Myocyte (in vitro differentiated cells): ENCODE results near the gene PPP1R14D. TPM values are rescaled to one million over a fixed set of nuclear protein-coding genes. Genes with fewer than 3 reads are reported as not detected.

Experiments used
- DNase-seq: peaks from one replicate; pipeline ENCODE4 v3.0.0-alpha.2; 2012; ENCODE audit warnings: low read depth
- total RNA-seq: library from RNA; depleted of rRNA; stranded (reverse); fragments of >200 nt; gene quantifications from 2 replicates; pipeline ENCODE4 v1.2.3, GENCODE V29; 2014

Gene PPP1R14D
- total RNA-seq, 1 donor from 2014 or later = not detected

DNA sequence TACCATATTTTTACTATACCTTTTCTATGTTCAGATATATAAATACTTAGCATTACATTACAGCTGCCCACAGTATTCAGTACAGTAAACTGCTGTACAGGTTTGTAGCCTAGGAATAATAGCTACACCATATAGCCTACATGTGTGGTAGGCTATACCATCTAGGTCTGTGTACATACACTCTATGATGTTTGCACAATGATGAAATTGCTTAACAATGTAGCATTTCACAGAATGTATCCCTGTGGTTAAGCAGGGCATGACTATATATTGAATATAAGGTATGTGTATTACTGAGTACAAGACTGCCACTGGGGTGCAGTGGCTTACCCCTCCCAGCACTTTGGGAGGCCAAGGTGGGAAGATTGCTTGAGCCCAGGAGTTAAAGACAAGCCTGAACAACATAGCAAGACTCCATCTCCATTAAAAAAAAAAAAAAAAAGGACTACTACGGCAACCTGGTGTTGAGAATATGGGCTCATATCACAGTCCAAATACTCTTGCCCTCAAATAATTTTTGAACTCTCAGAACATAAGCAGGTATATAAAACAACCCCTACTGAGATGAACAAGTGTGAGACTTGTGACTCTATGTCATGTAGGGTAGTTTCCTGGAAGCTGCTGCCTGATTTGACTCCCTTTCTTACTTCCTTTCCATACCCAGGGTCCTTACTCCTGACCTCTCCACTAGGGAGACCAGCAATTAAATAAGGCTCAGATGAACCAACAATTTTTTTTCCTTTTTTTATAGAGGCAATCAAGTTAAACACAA, 4.8 kb downstream of the PPP1R14D start:
- DNase-seq = no peak

DNA sequence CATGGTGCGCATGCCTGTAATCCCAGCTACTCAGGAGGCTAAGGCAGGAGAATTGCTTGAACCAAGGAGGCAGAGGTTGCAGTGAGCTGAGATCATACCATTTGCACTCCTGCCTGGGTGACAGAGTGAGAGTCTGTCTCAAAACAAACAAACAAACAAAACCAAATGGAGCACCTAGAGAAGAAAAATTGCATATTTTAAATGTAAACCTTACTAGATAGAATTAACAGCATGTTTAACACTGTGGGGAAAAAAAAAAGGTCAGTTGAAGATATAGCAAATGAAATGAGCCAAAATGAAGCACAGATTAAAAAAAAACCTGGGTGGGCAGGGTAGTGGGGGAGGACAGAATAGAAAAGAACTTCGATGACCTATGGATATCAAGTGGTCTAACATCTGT, 7.3 kb downstream of the PPP1R14D start:
- no peak for DNase-seq

DNA sequence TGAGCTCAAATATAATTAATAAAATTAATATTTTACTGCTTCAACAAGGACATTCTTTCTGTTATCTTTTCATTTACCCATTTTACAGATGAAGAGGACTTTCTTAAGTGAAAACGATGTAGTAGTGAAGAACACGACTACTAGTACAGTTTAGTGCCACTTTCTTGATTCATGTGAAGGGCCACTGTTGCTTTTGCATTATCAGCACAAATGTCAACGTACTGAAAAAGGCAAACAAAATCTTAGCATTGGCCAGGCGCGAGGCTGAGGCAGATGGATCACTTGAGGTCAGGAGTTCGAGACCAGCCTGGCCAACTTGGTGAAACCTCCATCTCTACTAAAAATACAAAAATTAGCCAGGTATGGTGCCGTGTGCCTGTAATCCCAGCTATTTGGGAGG, 9.5 kb downstream of the PPP1R14D start:
- DNase-seq = no peak

DNA sequence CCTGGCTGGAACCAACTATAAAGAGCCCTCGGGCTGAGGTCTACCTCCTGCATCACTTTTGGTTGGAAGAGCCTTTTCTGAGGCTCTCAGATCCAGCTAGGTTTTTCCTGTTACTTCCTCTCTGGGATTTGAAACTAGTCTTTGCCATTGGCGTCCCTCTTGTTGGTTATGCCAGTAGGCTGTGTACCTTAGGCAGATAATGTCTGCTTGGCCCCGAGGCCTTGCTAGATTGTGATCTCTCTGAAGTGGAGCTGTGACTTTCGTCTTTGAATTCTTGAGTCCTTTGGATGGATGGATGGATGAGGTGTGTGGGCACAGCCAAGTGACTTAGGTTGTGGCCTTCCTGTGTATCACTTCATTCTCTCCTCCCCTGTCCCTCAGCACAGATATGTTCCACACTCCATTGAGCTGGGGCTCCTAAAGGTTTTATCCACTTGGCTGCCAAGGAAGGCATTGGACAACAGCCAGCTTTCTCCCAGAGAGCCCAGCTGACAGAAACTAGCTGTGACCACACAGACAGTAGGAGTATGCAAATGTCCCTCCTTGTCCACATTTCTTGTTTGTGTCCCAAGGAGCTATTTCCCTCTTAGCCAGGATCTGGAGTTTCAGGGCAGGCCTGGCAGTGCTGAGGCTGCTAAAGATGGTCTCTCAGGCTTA, 13.3 kb downstream of the PPP1R14D start:
- DNase-seq = peak; percentile 62

DNA sequence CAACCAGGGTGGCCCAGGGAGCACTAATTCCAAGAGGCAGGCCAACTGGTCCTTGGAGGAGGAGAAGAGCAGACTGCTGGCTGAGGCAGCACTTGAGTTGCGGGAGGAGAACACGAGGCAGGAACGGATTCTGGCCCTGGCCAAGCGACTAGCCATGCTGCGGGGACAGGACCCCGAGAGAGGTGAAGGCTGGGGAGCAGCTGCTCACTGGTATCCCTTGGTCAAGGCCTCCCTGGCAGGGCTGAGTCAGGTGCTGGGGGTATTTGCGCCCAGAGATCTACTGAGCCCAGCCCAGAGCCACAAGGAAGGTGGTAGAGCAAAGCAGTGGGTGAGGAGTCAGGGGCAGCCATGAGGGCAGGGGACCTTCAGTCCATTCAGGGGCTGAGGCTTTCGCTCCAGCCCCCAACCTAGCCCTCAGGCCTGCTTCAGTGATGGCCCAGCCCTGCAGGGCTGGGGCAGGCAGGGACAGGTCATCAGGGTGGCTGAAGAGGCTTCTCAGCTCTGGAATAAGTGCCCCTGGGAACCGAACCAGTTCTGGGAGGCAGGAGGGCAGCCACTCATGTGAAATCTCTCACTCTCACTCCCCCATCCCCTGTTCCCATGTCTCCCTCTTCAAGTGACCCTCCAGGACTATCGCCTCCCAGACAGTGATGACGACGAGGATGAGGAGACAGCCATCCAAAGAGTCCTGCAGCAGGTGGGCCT, 15.6 kb downstream of the PPP1R14D start:
- no peak for DNase-seq

GRCh38 chr15:40808861-40809450, 19.6 kb downstream of the PPP1R14D start:
- no peak for DNase-seq

DNA sequence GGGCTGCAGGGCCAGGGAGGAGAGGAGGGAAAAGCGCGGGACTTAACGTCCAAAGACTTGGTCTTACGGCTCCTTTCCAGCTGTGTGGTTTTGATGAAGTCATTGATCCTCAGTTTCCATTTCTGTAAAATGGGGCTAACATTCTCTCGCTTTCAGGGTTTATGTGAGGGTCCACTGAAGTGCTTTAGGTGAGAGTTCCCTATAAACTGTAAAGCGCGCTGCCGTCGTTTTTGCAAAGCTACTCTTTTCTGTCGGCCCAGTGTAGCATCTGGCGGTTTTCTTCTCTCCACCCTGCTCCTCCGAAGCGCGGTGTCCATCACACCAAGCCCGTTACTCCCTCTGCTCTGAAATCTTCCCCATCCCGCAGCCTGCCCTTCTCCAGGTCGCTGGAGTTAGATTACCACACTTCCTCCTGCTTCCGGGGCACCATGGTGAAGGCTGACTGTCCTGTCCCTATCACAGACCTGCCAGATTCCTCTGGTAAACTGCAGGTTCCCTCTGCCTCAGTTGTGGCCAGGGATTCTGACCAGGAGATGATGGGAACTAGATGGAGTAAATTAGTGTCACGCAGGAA, 20.5 kb downstream of the PPP1R14D start:
- DNase-seq = no peak

GRCh38 chr15:40807028-40807887, 21.2 kb downstream of the PPP1R14D start, which contains the start of the genes DNAJC17 and ZFYVE19:
TSS of gene DNAJC17 (minus strand) at chr15:40807473. CDS start at chr15:40807446, 27 bp downstream.
TSS of gene ZFYVE19 (plus strand) at chr15:40807089. CDS start at chr15:40807590, 501 bp downstream.
- DNase-seq = peak; percentile 99

- DNase-seq = no peak
Measured at GRCh38 chr15:40806672-40807027, 21.9 kb downstream of the PPP1R14D start.

GRCh38 chr15:40803688-40804087, 24.8 kb downstream of the PPP1R14D start:
- no peak for DNase-seq

- no peak for DNase-seq
Measured at GRCh38 chr15:40803076-40803475, 25.4 kb downstream of the PPP1R14D start.

DNA sequence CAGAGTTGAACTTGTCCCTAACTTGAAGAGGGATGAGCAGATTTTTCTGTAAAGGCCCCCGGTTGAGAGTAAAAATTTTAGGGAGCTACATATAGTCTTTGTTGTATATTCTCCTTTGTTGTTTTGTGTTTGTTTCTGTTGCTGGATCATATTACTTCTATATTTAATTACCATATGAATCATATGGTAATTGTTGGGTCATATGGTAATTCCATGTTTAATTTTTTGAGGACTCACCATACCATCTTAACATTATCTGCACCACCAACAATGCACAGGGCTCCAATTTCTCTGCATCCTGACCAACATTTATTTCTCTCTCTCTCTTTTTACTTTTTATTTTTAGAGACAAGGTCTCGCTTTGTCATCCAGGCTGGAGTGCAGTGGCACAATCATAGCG, 29.0 kb downstream of the PPP1R14D start:
- DNase-seq = no peak

- no peak for DNase-seq
Measured at GRCh38 chr15:40796512-40796911, 32.0 kb downstream of the PPP1R14D start.

- DNase-seq = no peak
Measured at GRCh38 chr15:40796041-40796440, 32.5 kb downstream of the PPP1R14D start.

DNA sequence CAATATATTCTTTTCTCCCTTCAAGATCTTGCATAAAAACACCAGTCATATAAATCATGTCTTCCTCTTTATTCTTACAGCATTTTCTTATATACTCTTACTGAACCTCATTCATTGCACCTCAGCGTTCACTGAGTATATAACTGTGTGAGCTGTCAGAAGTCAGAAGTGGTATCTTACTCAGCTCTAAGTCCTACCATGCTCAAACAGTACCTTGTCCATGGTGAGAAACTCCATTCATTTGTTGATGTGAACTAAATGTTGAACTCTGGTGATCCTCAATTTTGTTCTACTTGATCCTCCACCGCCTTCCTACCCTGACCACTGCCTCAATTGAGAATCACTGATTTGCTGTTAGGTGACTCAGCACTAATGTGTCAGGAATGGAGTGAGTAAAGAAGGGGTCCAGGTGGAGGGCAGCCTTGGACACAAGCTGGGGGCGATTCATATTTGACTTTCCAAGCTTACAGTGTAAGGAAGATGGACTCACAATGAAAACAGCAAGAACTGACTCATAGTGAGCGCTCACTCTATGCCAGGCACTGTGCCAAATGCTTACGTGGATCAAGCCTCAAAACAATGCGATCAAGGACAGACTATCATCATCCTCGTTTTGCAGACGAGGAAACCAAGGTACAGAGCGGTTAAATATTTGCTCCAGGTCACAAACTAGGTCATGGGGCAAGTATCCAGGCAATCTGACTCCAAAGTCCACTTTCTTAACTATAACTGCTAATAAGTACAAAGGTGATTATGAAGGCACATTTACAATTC, 35.1 kb downstream of the PPP1R14D start:
- DNase-seq = peak; percentile 57

DNA sequence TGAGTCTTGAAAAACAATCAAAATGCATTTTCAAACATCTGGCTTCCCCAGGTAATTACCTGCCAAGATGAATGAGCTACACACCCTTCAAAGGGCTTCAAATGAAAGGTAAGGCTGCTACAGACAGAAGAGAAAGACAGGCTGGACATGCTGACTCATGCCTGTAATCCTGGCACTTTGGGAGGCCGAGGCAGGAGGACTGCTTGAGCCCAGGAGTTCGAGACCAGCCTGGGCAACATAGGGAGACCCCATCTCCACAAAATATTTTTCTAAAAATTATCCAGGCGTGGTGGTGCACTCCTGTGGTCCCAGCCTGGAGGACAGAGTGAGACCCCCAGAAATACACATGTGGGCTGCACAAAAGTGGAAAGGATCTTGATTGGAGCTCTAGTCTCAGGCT, 36.1 kb downstream of the PPP1R14D start:
- no peak for DNase-seq

DNA sequence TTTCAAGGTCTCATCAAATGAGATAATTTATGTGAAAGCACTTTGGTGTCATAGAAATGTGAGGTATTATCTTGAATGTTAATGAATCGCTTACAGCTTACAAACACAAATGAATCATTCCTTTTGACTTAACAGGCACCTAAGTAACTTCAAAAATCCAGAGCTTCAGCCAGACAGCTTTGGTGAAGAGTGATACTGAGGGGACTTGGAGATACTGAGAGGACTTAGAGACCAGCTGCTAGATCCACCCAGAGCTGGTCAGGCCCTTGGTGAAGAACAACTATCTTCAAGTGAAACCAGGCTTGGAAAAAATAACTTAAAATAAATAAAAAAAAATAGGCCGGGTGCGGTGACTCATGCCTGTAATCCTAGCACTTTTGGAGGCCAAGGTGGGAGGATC, 37.8 kb downstream of the PPP1R14D start:
- no peak for DNase-seq

- no peak for DNase-seq
Measured at GRCh38 chr15:40789999-40790398, 38.5 kb downstream of the PPP1R14D start.

DNA sequence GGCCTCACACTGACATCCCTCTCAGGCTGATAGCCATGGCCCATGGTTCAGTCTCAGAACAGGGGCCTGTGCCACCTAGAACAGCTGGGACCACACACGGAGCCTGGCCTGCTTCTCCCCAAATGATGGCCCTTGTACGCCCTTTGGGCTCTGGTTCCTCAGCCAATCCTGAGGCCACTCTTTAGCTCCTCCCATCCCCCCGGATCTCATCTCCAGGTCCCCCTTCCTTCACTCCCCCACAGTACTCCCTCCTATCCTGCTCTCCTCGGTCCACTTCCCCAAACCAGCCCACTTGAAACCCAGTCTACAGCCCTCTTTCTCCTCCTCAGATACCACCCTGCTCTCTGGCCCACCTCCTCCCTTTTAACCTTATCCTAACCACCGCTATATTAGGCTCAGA, 39.4 kb downstream of the PPP1R14D start:
- no peak for DNase-seq

GRCh38 chr15:40787991-40788390, 40.5 kb downstream of the PPP1R14D start:
- DNase-seq = no peak
